ENCODE results near the gene PRF1.
A peak's percentile ranks its signal among the peaks of the same experiment; 100 is the strongest.

PRF1 gene

GRCh38 chr10:70592746-70593512 is 9.6 kb downstream of the PRF1 start:
- Mint-ChIP-seq H3K27ac (no peak overlapping the region), H3K27me3 (peaks cover 13% of the 10 kb centered on the region), H3K4me1 (ENCODE audit: low read depth) (peaks cover 47% of the 10 kb centered on the region), H3K4me3 (no peak overlapping the region), H3K9me3 (no peaks in the 10 kb centered on the region), H3K36me3 (ENCODE audit: low read depth) (peaks cover 22% of the 10 kb centered on the region)
- DNase-seq: no peak

- Mint-ChIP-seq H3K36me3 (ENCODE audit: low read depth) (peaks cover 15% of the 10 kb centered on the region), H3K27me3 (peaks cover 13% of the 10 kb centered on the region), H3K27ac (peak overlapping the region; percentile 9), H3K4me1 (ENCODE audit: low read depth) (peaks cover 48% of the 10 kb centered on the region), H3K4me3 (no peak overlapping the region), H3K9me3 (no peaks in the 10 kb centered on the region)
- no peak for DNase-seq
Measured at GRCh38 chr10:70592186-70592735, 10.3 kb downstream of the PRF1 start.

- peaks cover 13% of the 10 kb centered on the region for H3K27me3 Mint-ChIP-seq
- H3K4me3 Mint-ChIP-seq: no peak overlapping the region
- peaks cover 47% of the 10 kb centered on the region for H3K4me1 Mint-ChIP-seq (ENCODE audit: low read depth)
- H3K9me3 Mint-ChIP-seq: no peaks in the 10 kb centered on the region
- H3K36me3 Mint-ChIP-seq (ENCODE audit: low read depth): peaks cover under 1% of the 10 kb centered on the region
- H3K27ac Mint-ChIP-seq: no peak overlapping the region
- no peak for DNase-seq
Measured at GRCh38 chr10:70590655-70591416, 11.7 kb downstream of the PRF1 start.

GRCh38 chr10:70589762-70590654 is 12.5 kb downstream of the PRF1 start:
- no peak overlapping the region for H3K4me3 Mint-ChIP-seq
- H3K4me1 Mint-ChIP-seq (ENCODE audit: low read depth): peaks cover 53% of the 10 kb centered on the region
- H3K27me3 Mint-ChIP-seq: peaks cover 13% of the 10 kb centered on the region
- DNase-seq: no peak
- H3K9me3 Mint-ChIP-seq: no peaks in the 10 kb centered on the region
- no peaks in the 10 kb centered on the region for H3K36me3 Mint-ChIP-seq (ENCODE audit: low read depth)
- H3K27ac Mint-ChIP-seq: no peak overlapping the region

GRCh38 chr10:70588859-70589570 is 13.5 kb downstream of the PRF1 start:
- Mint-ChIP-seq H3K9me3 (no peaks in the 10 kb centered on the region), H3K4me1 (ENCODE audit: low read depth) (peaks cover 49% of the 10 kb centered on the region), H3K36me3 (ENCODE audit: low read depth) (no peaks in the 10 kb centered on the region), H3K27ac (no peak overlapping the region), H3K4me3 (no peak overlapping the region), H3K27me3 (peaks cover 13% of the 10 kb centered on the region)
- no peak for DNase-seq

GRCh38 chr10:70588255-70588654 is 14.3 kb downstream of the PRF1 start:
- H3K27ac Mint-ChIP-seq: no peak overlapping the region
- no peaks in the 10 kb centered on the region for H3K36me3 Mint-ChIP-seq (ENCODE audit: low read depth)
- H3K9me3 Mint-ChIP-seq: no peaks in the 10 kb centered on the region
- no peak for DNase-seq
- no peak overlapping the region for H3K4me3 Mint-ChIP-seq
- peaks cover 49% of the 10 kb centered on the region for H3K4me1 Mint-ChIP-seq (ENCODE audit: low read depth)
- peaks cover 13% of the 10 kb centered on the region for H3K27me3 Mint-ChIP-seq

GRCh38 chr10:70587045-70587658 is 15.4 kb downstream of the PRF1 start:
- peak overlapping the region; percentile 84 for H3K27ac Mint-ChIP-seq

GRCh38 chr10:70586348-70586930 is 16.1 kb downstream of the PRF1 start:
- Mint-ChIP-seq H3K9me3 (no peaks in the 10 kb centered on the region), H3K27ac (no peak overlapping the region), H3K4me1 (ENCODE audit: low read depth) (peaks cover 44% of the 10 kb centered on the region), H3K4me3 (no peak overlapping the region), H3K27me3 (peaks cover 13% of the 10 kb centered on the region), H3K36me3 (ENCODE audit: low read depth) (no peaks in the 10 kb centered on the region)
- DNase-seq: peak; percentile 25

More at GRCh38 chr10:70587045-70587658, 15.4 kb downstream of the PRF1 start:
- no peaks in the 10 kb centered on the region for H3K9me3 Mint-ChIP-seq
- peak; percentile 22 for DNase-seq
- peaks cover 45% of the 10 kb centered on the region for H3K4me1 Mint-ChIP-seq (ENCODE audit: low read depth)
- no peaks in the 10 kb centered on the region for H3K36me3 Mint-ChIP-seq (ENCODE audit: low read depth)
- H3K4me3 Mint-ChIP-seq: no peak overlapping the region
- peaks cover 13% of the 10 kb centered on the region for H3K27me3 Mint-ChIP-seq

- no peaks in the 10 kb centered on the region for H3K36me3 Mint-ChIP-seq (ENCODE audit: low read depth)
- no peak for DNase-seq
- peaks cover 42% of the 10 kb centered on the region for H3K4me1 Mint-ChIP-seq (ENCODE audit: low read depth)
- no peak overlapping the region for H3K4me3 Mint-ChIP-seq
- H3K27me3 Mint-ChIP-seq: peaks cover 11% of the 10 kb centered on the region
- no peaks in the 10 kb centered on the region for H3K9me3 Mint-ChIP-seq
- no peak overlapping the region for H3K27ac Mint-ChIP-seq
Measured at GRCh38 chr10:70585578-70586169, 16.9 kb downstream of the PRF1 start.

- H3K4me1 Mint-ChIP-seq (ENCODE audit: low read depth): peaks cover 41% of the 10 kb centered on the region
- peaks cover 11% of the 10 kb centered on the region for H3K27me3 Mint-ChIP-seq
- H3K36me3 Mint-ChIP-seq (ENCODE audit: low read depth): no peaks in the 10 kb centered on the region
- no peak overlapping the region for H3K27ac Mint-ChIP-seq
- H3K9me3 Mint-ChIP-seq: no peaks in the 10 kb centered on the region
- no peak overlapping the region for H3K4me3 Mint-ChIP-seq
- no peak for DNase-seq
Measured at GRCh38 chr10:70584909-70585544, 17.5 kb downstream of the PRF1 start.

- Mint-ChIP-seq H3K36me3 (ENCODE audit: low read depth) (no peaks in the 10 kb centered on the region), H3K27ac (no peak overlapping the region), H3K4me3 (no peak overlapping the region), H3K4me1 (ENCODE audit: low read depth) (peaks cover 43% of the 10 kb centered on the region), H3K9me3 (peaks cover 3% of the 10 kb centered on the region), H3K27me3 (peaks cover 7% of the 10 kb centered on the region)
- DNase-seq: no peak
Measured at GRCh38 chr10:70584366-70584765, 18.2 kb downstream of the PRF1 start.

GRCh38 chr10:70583669-70584037 is 18.9 kb downstream of the PRF1 start:
- H3K4me3 Mint-ChIP-seq: no peak overlapping the region
- H3K27me3 Mint-ChIP-seq: peaks cover 2% of the 10 kb centered on the region
- H3K36me3 Mint-ChIP-seq (ENCODE audit: low read depth): no peaks in the 10 kb centered on the region
- no peak overlapping the region for H3K27ac Mint-ChIP-seq
- H3K9me3 Mint-ChIP-seq: peaks cover 3% of the 10 kb centered on the region
- no peak for DNase-seq
- H3K4me1 Mint-ChIP-seq (ENCODE audit: low read depth): peaks cover 50% of the 10 kb centered on the region
